Stimulated activated CD4-positive, alpha-beta T cell treated with anti-CD3 and anti-CD28 coated beads, Interleukin-12 subunit alpha, Interleukin-12 subunit beta, amount 100 ng/mL, for 4 hours (primary cell): ENCODE results near the gene KCNK17.
"Not testable (repeated sequence)": the region's sequence is repeated elsewhere in the genome, so short reads cannot be mapped to it uniquely, and the experiment has no call there.

Source experiments
- DNase-seq: peaks from one replicate; pipeline ENCODE4 v3.0.0-alpha.2; 2020

The KCNK17 gene

DNA sequence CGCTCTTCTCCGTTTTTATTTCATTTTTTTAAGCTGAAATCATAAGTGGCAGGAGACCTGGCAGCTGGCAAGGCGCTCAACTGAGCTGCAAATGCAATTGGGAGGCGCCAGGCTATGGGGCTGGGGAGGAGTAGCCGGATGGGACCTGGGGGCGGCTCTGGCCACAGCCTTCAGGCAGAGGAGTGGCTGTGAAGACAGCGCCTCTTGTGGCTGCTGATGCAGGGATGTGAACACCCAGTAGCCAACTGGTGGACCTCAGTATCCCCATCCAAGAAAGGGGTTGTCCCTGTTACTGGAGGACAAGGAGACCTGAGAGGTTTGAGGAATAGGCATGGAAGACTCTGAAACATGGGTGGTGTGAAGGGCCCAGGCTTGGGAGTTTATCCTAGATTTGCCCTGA, 12.6 kb downstream of the KCNK17 start:
- DNase-seq: no peak

GRCh38 chr6:39300739-39301138, 13.5 kb downstream of the KCNK17 start:
- DNase-seq: no peak

DNA sequence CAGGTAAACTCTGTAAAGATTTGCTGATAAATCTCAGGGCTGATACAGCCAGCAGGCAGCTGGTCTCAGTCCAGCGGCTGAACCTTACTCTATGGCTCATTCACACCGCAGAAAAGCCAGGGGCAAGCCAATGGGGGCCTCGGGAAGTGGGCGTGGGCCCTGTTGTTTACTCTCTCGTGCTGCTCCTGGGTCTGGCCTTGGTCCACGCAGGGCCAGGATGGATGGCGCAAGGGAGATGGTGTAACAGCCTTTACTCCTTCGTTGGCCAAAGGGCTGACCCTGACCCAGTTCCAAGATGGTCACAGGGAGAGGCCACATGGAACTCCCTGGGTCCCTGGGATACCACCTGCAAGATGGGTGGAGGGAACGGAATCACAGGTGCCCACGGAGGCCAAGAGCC, 16.2 kb downstream of the KCNK17 start:
- DNase-seq: no peak

GRCh38 chr6:39296745-39297640, 17.2 kb downstream of the KCNK17 start:
- DNase-seq: no peak

DNA sequence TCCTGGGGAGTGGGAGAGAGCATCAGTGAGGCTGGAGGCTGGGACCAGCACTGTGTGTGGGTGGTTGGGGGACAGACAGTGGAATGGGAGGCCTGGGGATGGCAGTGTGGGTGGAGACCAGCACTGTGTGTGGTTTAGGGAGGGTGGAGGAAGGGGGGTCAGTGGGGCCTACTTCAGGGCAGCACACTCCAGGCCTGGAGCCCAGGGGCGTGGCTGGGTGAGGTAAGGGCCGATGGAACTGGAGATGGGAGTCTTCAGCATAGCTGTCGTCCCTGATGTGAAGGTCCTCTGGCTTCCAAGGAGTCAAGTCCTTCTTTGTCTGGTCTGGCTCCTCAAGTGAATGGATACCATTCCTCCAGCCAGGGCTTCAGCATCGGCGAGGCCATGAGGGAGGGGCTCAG, 18.6 kb downstream of the KCNK17 start:
- DNase-seq: no peak

DNA sequence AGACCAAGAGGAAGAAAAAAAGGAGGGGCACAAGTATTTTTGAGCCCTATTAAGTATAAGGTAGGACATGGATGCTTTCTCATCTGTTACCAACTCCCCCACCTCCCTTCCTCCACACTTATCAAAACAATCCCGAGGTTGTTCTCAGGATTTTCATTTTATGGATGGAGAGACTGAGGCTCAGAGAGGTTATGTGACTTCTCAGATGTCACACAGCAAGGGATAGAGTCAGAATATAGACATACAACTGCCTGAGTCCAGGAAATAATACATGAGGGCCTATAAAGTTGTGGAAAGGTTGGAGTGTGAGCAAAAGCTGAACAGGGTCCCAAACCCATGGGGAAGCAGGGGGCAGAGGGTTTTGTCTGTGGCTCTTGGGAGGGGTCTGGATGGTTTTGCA, 19.3 kb downstream of the KCNK17 start:
- DNase-seq: no peak

DNA sequence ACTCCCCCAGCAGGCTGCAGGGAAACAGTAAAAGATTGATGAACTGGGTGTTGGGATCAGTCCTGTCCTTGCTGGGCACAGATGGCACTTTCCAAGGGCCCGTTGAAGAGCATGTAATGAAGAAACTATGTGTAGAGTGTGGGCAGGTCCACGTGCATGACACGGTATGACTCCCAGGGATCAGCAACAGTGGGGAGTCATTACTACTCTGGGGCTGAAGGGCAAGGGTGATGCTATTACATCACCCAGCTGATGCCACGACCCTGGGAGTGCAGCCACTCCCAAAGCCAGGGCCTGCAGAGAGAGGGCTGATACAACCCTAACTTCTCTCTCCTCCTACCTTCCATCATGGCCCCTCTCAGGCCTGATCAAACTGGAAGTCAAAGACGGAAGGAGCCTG, 20.1 kb downstream of the KCNK17 start:
- DNase-seq: no peak

- DNase-seq: no peak
These were observed 21.6 kb downstream of the KCNK17 start for GRCh38 chr6:39292637-39293036.

DNA sequence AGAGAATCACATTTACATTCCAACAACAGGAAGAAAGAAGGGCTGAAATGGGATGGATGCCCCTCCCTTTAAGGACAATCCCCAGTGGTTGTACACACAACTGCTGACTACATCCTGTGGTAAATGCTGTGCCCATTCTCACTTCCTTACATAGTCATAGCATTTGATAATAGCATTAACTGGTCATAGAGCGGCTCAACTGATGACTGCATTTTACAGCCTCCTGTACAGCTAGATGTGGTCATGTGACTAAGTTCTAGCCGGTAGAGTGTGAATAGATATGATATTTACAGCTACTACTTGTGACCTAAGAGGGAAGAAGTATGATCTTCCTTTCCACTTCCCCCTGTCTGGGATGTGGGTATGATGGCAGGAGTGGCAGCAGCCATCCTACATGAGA, 24.7 kb downstream of the KCNK17 start:
- DNase-seq: no peak

GRCh38 chr6:39287601-39288000, 26.6 kb downstream of the KCNK17 start:
- DNase-seq: no peak

- not testable (repeated sequence) for DNase-seq
These were observed 27.6 kb downstream of the KCNK17 start for GRCh38 chr6:39286596-39286995.

DNA sequence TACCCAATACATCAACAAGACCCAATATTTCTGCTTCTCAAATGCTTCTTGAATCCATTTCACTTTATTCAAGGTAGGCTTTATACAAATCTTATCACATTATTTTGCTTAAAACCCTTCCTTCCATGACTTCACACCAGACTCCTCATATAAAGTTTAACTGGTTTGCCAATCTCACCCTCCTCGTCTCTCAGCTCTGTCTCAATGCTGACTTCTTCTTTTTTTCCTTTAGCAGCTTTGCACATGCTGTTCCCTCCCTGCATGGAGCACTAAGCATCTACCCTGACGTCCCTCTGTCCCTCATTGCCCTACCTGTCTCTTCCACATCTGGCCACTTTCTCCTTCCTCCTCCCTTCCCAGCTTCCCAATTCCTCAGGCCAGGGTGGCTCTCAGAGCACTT, 31.4 kb downstream of the KCNK17 start:
- no peak for DNase-seq

DNA sequence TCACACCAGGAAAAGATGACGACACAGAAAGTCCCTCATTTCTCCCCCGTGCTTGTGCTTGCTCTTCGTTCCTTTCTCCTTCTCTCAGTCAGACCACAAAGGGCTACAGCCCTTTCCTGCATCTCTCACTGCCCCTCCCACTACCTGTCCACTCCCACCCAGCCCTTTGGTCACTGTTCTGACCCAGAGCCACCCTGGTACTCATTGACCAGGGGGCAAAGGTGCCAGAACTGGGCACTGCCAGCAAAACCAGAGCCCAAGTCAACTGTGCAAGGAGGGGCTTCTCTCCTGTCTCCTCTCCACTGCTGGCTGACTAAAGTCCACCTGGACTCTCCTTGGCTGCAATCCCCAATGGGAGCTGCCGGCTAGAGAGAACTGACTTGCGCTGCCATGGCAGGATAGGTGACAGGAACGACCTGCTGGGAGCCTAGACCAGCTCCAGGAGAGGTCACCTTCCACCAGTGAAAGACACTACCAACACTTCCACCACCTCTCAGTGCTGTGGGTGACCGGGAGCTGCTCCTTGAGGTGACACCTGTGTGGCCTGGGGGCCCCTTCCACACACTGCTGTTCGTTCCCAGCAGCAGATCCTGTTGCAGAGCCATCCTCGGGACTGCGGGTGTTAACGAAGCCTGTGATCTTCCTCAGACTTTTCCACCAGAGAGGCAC, 32.8 kb downstream of the KCNK17 start:
- DNase-seq: no peak

GRCh38 chr6:39280247-39280731, 33.9 kb downstream of the KCNK17 start:
- DNase-seq: no peak

DNA sequence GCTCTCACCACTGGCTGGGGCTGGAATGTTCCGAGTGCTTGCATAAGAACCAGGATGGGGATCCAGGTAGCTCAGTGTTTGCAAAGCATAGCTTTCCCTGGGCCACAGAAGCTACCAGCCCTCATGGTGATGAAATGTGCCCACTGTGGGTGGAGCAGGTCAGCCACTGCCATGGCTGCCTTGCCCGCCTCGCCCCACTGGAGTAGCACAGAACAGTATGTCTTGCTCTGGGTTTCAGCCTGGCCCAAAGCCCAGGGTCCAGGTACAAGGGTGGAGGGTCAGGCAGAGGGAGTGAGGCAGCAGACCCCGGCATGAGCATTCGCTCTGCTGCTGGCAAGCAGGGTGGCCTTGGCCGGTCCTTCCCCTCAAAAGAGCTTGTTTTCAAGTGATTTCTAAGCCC, 34.7 kb downstream of the KCNK17 start:
- DNase-seq: no peak

DNA sequence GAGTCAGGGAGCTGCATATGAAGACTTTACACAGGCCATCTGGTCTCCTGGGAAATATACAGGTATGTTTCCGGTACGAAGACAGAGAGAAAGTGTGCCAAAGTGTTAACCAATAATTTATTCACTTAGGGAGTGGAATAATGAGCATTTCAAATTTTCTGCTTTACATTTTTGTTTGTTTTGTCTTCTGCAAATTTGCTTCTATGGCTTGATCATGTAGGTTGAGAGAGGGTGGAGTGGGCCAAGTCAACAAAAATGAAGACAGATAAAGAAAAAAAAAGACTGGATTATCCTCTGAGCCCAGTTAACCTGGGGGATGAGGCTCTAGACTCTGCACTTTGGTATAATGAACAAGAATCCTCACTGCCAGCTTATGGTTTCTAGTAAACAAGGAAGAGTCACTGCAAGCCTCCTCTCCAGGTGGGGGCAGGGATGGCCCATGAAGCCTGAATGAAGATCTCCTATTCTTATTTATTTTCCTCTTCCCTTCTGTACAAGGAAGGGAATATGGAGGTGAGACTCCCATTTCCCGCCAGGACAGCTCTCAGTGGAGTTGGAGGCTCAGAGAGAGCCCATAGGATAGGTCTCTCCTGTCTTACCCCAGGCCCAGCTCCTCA, 37.7 kb downstream of the KCNK17 start:
- DNase-seq: no peak

GRCh38 chr6:39274903-39275302, 39.3 kb downstream of the KCNK17 start:
- DNase-seq: no peak

GRCh38 chr6:39274471-39274870, 39.7 kb downstream of the KCNK17 start:
- no peak for DNase-seq

DNA sequence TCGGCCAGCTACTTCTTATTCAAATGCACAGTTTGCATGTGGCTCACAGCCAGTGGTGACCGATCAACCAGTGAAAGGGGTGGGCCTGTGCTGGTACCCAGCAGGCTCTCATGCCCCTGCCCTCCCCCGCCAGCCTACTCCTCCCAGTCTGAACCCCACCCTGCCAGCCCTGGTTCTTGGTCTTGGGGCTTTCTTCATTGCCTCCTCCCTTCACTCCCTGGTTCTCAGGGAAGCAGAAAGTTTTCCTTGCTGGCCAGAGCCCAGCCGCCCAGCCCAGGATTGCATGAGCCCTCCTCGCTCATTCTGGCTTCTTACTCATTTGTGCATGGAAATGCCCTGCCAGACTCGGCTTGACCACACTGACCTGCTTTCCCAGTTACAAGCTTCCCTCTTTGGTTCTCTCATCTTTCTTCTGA, 40.8 kb downstream of the KCNK17 start:
- no peak for DNase-seq

DNA sequence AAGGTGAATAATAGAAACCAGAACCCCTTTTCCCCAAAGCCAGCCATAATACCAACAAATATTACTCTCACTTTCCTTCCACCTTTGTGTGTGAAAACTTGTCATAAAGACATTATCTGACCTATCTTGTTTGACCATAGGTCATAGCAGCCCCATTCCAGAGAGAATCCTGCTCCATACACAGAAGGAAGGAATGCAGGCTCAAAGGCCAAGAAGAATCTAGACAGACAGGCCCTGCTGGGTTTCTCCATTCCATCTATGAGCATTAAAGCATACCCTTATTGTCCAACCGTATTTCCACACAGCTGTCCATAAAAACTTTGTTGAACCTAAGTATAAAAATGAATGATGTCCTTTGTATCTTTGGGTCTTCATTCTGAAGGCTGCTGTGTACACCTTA, 44.3 kb downstream of the KCNK17 start:
- DNase-seq: no peak

GRCh38 chr6:39268721-39269120, 45.5 kb downstream of the KCNK17 start:
- no peak for DNase-seq

DNA sequence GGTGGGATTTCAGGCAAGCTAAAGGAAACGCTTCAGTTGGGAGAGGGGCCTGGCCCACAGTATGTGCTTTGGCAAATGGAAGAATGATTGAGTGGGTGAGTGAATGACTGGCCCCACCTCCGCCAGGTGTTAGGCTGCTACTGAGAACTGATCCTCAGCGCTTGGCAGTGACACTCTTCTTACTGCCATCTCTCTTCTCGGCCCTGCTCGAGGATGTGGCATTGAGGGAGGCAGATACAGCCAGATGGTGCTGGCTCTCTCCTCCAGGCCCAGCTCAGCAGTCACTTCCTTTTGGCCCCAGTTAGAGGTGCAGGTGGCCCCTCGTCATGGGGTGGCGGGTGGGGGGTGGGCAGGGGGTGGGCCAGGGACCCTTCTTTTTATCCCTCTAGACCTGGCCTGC, 46.0 kb downstream of the KCNK17 start:
- DNase-seq: no peak

- DNase-seq: no peak
These were observed 47.4 kb downstream of the KCNK17 start for GRCh38 chr6:39266782-39267355.

GRCh38 chr6:39266375-39266774, 47.8 kb downstream of the KCNK17 start:
- no peak for DNase-seq
